ENCODE data around the gene PRKCE. TPM values are rescaled to one million over a fixed set of nuclear protein-coding genes. Genes with fewer than 3 reads are reported as not detected.

Gene PRKCE
- total and polyA plus RNA-seq, 2 experiments from 2014 or later, result 0.94 to 1.2 TPM

GRCh38 chr2:45680351-45680967 is 29.0 kb downstream of the PRKCE start:
- H3K27ac Mint-ChIP-seq, result no peak overlapping the region
- Histone ChIP-seq H3K4me2 (no peak overlapping the region), H3K4me3 (no peak overlapping the region), H3K27ac (ENCODE audit: low read depth) (no peak overlapping the region), H2AFZ (no peak overlapping the region), H3K9me2 (ENCODE audit: insufficient read depth) (peaks cover 4% of the 10 kb centered on the region; the same call in 1 of the 2 replicates), H3K79me2 (replicated peaks; ENCODE audit: insufficient read depth) (no peaks in the 10 kb centered on the region), H4K20me1 (replicated peaks; ENCODE audit: insufficient read depth) (no peaks in the 10 kb centered on the region), H3K4me1 (ENCODE audit: insufficient read depth) (no peaks in the 10 kb centered on the region), H3K27me3 (ENCODE audit: insufficient read depth) (no peaks in the 10 kb centered on the region), H3K36me3 (ENCODE audit: insufficient read depth) (no peaks in the 10 kb centered on the region), H3F3A (replicated peaks; ENCODE audit: low read depth) (no peaks in the 10 kb centered on the region)
- no peaks in the 10 kb centered on the region for H3K9me3 Mint-ChIP-seq
- TF ChIP-seq ZNF331 (CRISPR knock-in tag; IDR thresholded peaks at IDR 0.05; ENCODE audit: low read depth) (no peak), EZH2phosphoT487 (IDR thresholded peaks at IDR 0.05; ENCODE audit: unreplicated experiment) (no peak), CREB1 (CRISPR knock-in tag; IDR thresholded peaks at IDR 0.05; ENCODE audit: low read depth) (no peak), EZH2 (IDR thresholded peaks at IDR 0.05; ENCODE audit: low read depth, unreplicated experiment) (no peak), ZNF114 (CRISPR knock-in tag; IDR thresholded peaks at IDR 0.05) (no peak), NANOG (IDR thresholded peaks at IDR 0.05; ENCODE audit: borderline replicate concordance) (no peak), REST (IDR thresholded peaks at IDR 0.05; ENCODE audit: unreplicated experiment) (no peak), CTCF (conservative IDR thresholded peaks at IDR 0.05; ENCODE audit: low read depth in 2 of 2) (no peak), JUNB (IDR thresholded peaks at IDR 0.05; ENCODE audit: unreplicated experiment) (no peak)
- TF ChIP-seq, protein P1, sequence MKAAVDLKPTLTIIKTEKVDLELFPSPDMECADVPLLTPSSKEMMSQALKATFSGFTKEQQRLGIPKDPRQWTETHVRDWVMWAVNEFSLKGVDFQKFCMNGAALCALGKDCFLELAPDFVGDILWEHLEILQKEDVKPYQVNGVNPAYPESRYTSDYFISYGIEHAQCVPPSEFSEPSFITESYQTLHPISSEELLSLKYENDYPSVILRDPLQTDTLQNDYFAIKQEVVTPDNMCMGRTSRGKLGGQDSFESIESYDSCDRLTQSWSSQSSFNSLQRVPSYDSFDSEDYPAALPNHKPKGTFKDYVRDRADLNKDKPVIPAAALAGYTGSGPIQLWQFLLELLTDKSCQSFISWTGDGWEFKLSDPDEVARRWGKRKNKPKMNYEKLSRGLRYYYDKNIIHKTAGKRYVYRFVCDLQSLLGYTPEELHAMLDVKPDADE (IDR thresholded peaks at IDR 0.05), result no peak
- DNase-seq (ENCODE audit: low spot score) (no peak), ATAC-seq (no peak)
- peaks cover 10% of the 10 kb centered on the region for H3K4me1 Mint-ChIP-seq
- H3K36me3 Mint-ChIP-seq (ENCODE audit: low read depth), result no peaks in the 10 kb centered on the region
- H3K4me3 Mint-ChIP-seq, result no peak overlapping the region
- H3K27me3 Mint-ChIP-seq (ENCODE audit: insufficient read depth, low read depth, poor library complexity), result peaks cover 2% of the 10 kb centered on the region
